HG03045 (cell line): ENCODE data around the gene ITGA1.

Experiments used
- ATAC-seq: cut with Tn5 transposase; IDR thresholded peaks from one replicate; pipeline ENCODE4 v1.9.1; 2021; ENCODE audit warnings: mild to moderate bottlenecking, moderate library complexity; ENCODE audit not compliant: unreplicated experiment

The ITGA1 gene

GRCh38 chr5:52771343-52772039 is 16.2 kb upstream of the ITGA1 start:
- peak; percentile 97 for ATAC-seq

DNA sequence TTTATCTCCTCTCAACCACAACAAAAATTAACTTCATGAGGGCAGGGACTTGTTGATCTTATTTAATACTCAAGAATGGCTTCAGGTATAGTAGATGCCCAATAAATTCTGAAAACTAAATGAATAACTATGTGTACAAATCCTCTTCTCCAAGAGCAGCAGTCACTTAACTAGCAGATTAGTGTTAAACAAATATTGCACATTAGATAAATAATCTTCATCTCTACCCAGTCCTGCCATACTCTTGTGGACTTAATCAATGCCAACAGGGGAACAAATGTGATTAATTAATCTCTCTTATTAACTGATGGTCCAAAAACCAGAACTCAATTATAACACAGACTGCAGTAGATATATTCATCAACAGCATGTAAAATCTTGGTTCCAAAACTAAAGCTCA is 15.0 kb upstream of the ITGA1 start:
- no peak for ATAC-seq

- ATAC-seq: no peak
These were observed 14.4 kb upstream of the ITGA1 start for GRCh38 chr5:52773342-52773741.

DNA sequence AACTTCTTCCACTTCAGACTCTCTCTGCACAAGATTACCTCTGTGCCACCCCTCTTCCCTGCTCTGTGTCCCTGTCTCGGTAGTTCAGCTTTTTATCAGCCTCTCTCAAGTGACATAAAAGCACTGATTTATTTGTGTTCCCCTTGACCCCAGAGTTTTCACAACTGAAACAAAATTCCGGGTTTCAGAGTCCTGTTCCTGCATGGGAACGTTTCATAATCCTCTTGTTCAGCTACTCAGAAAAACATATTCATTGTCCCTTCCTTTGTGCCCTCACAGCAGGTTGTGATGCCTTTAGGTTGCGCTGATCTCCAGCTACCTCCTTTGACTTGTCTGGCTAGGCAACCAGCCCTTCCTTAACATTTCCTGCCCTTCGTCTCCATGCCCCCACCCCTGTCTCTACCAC is 13.7 kb upstream of the ITGA1 start:
- ATAC-seq: no peak

DNA sequence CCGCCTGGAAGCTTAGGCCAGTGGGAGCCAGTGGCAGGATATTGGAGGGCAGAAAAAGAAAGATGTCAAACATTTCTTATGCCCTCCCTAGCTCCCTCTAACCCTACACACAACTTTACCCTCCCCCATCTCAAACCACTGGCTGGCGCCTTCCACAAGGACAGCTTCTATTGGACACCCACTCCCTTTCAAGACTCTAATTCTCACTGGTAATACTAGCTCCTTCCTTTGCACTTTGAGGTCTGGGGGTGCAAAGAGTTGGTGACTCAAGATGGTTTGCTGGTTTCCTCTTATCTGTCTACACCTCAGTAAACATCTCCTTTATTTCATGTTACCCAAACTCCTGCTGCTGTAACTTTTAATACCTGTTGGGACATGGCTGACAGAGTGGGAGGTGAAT is 11.6 kb upstream of the ITGA1 start:
- no peak for ATAC-seq

DNA sequence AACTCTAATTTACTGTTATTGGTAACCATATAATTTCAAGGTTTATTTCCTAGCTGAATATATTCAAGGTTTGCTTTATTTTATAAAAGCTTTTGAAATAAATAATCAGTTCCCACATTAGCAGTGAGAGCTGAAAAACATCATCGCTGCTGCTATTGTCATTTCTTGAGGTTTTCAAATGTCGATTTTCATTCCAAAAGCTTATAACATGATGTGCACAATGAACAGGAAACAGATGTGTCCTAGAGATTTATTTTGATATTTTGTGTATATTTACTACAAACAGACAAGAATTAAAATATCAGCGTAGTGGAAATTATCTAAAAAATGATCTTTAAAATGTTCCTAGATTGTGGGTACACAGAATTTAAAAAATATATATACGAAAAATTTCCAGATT is 10.5 kb upstream of the ITGA1 start:
- ATAC-seq: no peak

- no peak for ATAC-seq
These were observed 8.9 kb upstream of the ITGA1 start for GRCh38 chr5:52778781-52779180.

GRCh38 chr5:52779213-52779612 is 8.5 kb upstream of the ITGA1 start:
- ATAC-seq: no peak

- ATAC-seq: no peak
These were observed 4.3 kb upstream of the ITGA1 start for GRCh38 chr5:52783226-52783959.

DNA sequence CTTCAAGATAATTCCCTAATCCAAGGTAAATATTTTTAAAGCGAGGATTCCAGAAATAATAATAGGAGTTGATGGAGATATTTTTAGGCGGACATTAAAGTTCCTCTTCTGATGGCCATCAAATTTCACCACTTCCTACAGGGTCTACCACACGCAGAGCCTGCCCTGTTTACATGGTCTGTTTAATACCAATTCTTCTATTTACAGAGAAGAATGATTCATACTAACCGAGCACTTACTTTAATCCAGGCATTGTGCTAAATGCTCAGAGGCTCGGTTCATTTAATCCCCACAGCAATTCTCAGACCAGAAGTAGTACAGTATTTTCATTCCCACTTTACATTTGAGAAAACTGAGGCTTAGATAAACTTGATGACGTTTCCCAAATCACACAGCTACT is 3.0 kb upstream of the ITGA1 start:
- no peak for ATAC-seq

GRCh38 chr5:52786391-52786790 is 1.3 kb upstream of the ITGA1 start:
- ATAC-seq: no peak

- no peak for ATAC-seq
These were observed 642 bp upstream of the ITGA1 start for GRCh38 chr5:52786949-52787599.

- no peak for ATAC-seq
These were observed 747 bp downstream of the ITGA1 start for GRCh38 chr5:52788505-52788821.

- no peak for ATAC-seq
These were observed 1.7 kb downstream of the ITGA1 start for GRCh38 chr5:52789378-52789777.

GRCh38 chr5:52789851-52790250 is 2.1 kb downstream of the ITGA1 start:
- no peak for ATAC-seq

DNA sequence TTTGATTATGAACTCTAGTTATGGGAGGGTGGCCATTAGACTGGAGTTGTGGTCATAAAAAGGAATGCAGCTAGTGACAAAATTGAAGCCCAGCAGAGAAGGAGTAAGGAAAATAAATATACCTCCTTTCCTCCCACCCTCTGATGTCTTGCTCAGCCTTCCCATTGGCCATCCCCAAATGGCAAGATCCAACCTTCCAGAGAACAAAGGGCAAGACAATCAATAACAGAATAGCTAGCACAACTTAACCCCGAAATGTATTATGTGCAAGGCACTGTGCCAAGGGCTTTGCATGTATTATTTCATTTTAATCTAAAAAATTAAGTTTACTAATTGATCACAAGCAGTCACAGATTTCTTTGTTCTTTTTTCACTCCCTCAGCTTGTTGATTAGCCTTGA is 3.6 kb downstream of the ITGA1 start:
- ATAC-seq: no peak

DNA sequence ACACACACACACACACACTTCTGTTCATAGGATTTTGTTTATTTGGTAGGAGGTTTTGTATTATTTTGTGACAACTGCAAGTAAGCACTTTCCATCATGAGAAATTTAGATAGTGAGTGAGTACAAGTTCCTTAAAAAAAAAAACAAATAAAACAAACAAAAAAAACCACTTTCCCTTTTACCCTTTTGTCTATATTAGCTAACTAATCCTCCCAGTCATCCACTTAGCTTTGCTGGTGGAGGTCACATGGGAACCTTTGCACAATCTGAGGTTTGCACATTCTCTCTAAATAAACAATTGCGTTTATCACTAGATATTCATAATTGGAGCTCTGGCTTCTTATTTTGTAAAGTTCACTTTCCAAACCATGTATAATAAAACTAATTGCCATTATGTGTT is 6.8 kb downstream of the ITGA1 start:
- no peak for ATAC-seq

DNA sequence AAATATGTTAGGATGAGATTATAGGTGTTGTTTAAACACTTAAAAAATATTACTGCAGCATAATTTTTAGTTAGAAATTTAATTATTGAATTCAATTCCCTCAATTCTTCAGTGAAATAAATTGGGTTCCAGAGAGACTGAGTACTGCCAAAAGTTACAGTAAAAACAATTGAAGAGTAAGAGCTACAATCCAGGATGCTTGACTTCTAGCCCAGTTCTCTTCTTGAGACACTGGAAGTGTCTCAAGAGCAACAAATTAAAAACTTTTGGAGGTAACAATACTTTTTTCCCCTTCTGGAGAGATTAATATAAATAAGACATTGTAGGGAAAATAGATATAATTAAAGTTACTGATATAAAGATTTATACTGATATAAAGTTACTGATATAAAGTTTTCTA is 8.3 kb downstream of the ITGA1 start:
- ATAC-seq: no peak

GRCh38 chr5:52796516-52797103 is 8.9 kb downstream of the ITGA1 start:
- no peak for ATAC-seq

GRCh38 chr5:52798938-52799337 is 11.2 kb downstream of the ITGA1 start:
- no peak for ATAC-seq

DNA sequence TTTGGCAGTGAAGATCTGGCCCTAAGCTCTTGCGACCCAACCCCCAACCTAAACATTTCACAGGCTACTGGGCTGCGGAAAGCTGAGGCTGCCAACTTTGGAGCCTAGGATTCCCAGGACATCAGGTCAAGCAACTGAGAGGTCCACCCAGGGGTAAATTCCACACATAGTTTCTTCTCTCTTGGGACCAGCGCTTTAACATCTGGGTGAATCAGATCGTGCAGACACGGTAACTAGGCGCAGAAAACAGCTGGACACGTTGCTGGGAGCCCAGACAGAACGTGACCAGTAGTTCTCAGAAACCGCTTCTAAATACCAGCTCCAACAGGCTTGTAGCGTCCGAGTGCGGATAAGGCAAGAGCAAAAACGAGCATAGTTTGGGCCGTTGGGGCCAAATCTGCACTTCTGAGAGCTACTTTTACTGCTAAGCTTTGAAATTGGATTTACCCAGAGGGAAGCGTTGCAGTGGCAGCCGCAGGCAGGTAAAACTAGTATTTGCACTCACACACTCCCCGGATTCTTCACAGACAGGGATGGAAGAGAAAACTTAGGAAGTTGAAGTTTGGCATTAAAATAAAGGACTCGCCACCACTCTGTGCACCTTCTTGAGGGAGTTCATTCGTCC is 11.8 kb downstream of the ITGA1 start:
- ATAC-seq: peak; percentile 20
